NCI-H2171 treated with DMSO at 0.1 percent for 48 hours (cell line): ENCODE results near the gene DNAH8.

ENCODE experiments used
- DNase-seq: peaks from one replicate; lab custom pipeline; 2025; lab: John Stamatoyannopoulos, UW

The DNAH8 gene

DNA sequence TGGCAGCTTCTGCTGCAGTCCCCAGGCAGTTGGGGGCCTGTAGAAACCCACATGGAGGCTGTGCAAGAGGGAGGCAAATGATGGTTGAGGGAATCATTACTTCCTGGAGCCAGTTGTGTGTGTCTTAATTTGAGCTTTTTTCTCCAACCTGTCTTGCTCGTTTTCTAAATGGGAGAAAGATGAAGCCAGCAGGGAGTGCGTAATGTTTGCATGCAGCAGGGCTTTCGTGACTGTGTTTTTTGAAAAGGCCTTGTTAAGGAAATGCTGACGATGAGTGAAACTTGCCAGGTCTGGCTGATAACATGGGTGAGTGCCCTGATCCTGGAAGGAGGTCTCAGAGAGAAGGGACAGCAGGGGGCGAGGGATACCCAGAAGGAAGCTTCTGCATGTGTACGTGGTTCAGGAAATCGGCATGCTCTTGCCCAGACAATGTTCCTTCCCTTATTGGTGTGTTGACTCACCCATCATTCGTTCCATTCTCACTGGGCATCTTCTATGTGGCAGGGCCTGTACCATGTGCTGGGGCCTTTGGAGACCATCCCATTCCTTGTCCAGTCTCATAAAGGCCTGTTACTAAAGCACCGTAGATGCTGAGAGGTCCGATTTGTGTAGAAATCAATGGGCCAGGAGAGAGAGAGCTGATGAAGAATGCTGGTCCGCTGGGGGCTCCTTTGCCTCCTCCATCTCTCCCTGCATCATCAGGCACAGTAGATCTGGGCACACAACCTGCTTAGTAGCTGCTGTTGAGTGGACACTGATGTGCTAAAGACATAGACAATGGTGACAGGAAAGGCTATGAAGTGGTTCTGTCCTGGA, 360.9 kb downstream of the DNAH8 start:
- DNase-seq, result no peak

DNA sequence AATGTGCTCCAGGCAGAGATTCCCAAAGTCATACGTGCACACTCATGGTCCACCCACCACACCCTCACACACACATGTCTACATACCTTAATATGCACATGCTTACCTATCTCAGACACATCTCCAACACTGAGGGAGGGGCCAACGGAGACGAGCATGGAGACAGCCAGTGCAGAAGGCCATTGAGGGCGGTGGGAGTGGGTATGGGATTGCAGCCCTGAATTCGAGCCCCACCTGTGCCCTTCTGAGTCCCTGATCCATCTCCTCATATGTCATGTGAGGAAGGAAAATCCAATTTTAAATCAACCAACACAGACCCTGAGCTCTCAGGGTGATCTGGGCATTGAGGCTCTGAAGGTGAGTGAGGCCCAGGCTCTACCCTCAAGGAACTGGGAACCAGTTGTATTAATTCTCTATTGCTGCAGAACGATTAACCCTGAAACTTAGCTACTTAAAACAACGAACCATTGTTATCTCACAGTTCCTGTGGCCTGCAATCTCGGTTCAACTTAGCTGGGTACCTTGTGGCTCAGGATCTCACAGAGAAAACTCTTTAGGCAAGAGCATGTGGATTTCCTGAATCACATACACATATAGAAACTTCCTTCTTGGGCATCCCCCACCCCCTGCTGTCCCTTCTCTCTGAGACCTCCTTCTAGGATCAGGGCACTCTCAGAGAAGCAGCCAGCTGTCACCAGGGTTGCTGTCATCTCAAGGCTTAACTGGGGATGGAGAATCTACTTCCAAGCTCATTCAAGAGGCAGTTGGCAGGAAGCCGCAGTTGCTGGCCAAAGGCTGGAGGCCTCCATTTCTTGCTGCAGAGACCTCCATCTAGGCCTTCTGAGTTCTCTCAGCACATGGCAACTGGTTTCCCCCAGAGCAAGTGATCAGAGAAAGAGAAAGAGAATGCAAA, 361.8 kb downstream of the DNAH8 start:
- DNase-seq, result no peak

DNA sequence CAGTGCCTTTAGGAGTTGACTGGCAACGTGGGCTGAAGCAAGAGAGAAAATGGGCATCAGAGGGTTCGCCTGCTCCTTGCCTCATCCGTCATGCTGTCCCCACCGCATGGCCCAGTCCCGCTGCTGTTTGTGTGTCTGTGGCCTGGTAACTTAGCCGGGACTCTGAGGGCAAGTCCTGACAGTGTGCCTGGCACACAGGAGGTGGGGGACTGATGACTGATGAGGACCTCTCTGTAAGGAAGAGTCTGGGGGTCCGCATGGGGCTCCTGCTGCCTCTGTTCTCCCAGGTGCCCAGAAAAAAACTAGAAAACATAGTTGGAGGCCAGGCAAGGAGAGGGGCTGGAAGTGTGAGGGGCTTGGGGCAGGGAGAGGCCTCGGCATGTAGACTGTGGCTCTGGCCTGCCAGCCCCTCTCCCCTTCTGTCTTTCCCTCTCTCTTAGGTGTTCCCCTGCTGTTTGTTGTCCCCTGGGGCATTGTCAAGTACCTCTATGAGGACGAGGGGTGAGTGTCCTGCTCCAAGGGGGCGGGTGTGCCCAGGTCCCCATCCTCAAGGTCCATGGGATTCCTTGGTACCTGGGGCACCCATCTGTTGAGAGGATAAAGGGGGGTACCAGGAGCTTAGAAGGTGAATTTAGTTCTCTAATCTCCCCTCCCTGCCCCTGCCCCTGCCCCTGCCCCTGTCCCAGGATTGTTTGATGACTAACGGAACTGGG, 362.9 kb downstream of the DNAH8 start:
- DNase-seq, result no peak

DNA sequence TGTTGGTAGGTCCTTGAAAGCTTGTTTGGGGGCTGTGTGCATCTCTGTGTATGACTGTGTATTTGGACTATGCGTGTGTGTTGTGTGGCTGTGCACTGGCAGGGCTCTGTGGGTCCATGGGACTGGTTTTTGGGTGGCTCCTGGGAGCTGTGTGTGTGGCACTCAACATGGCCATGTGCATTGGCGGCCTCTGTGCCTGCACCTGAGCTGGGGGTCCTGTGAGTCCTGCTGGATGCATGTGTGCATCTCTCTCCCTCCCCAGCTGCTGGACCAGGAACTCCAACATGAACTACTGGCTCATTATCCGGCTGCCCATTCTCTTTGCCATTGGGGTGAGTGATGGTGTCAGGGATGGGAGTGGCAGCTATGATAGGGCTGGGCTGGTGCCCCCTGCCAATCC, 363.6 kb downstream of the DNAH8 start:
- DNase-seq, result no peak

DNA sequence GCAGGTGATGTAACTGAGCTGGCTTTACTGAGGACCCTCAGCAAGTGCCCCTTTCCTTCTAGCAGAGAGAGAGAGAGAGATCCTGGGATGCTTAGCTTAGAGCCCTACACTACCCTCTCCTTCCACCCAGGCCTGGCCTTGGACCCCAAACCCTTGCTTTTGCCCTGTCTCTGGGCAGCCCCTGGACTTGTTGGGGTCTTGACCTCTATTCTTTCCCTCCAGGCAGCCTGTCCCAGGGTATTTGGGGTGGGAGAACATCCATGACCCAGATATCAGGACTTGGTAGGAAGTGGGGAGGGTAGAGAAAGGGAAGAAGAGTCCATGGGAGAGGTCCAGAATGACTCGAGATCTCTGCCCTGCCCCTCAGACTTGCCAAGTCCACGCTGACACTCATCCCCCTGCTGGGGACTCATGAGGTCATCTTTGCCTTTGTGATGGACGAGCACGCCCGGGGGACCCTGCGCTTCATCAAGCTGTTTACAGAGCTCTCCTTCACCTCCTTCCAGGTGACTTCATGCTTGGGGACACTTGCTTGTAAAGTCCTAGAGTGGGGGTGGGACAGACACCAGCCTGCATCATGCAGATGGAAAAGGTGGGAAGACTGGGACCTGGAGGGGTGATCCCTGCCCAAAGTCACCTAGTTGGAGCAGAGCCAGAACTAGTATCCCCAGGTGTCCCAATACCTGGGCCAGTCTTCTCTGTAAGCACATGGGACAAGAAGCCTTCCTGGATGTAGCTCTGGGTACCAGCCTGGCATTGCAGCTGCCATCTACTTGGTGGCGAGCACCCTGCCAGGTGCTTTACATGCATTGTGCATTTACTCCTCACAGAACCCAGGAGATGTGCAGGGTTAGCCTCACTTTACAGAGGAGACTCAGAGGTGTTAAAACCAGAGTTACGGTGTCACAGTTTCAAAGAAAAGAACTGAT, 364.4 kb downstream of the DNAH8 start:
- DNase-seq, result no peak
